Natural killer cell (primary cell): ENCODE measurements around the gene SLCO3A1. TPM values are rescaled to one million over a fixed set of nuclear protein-coding genes. Genes with fewer than 3 reads are reported as not detected.

Experiments used
- ATAC-seq, 3 donors: fragments of 150-1000 bp in 2 of 3; fragments of 200-7000 bp in 1 of 3; cut with Tn5 transposase; 1 replicate in 1 of 3; 2 replicates in 2 of 3; pipeline ENCODE4 v1.10.0; 2021; ENCODE audit warnings: mild to moderate bottlenecking in 2 of 3, moderate library complexity in 2 of 3
- DNase-seq, 2 donors: peaks; one replicate each; pipeline versions ENCODE4 v3.0.0 to v3.0.0-alpha.2; 2013 to 2021; ENCODE audit warnings: mixed read lengths in 1 of 2
- H3K27ac ChIP-seq: one replicate; pipeline ENCODE4 v1.5.1; 2013; ENCODE audit warnings: mild to moderate bottlenecking, low read length
- H3K27me3 ChIP-seq: one replicate; pipeline ENCODE4 v1.6.1; 2013; ENCODE audit warnings: low read length; ENCODE audit not compliant: control insufficient read depth, insufficient read depth
- H3K36me3 ChIP-seq: one replicate; pipeline ENCODE4 v1.6.1; 2013; ENCODE audit warnings: low read length; ENCODE audit not compliant: control insufficient read depth, insufficient read depth
- H3K4me1 ChIP-seq: one replicate; pipeline ENCODE4 v1.6.1; 2013; ENCODE audit warnings: low read length; ENCODE audit not compliant: control insufficient read depth, insufficient read depth
- H3K4me3 ChIP-seq: one replicate; pipeline ENCODE4 v1.5.1; 2013; ENCODE audit warnings: low read length
- H3K9me3 ChIP-seq: one replicate; pipeline ENCODE4 v1.6.1; 2013; ENCODE audit warnings: low read length; ENCODE audit not compliant: control insufficient read depth, insufficient read depth
- H3K27ac Mint-ChIP-seq, 2 donors: one replicate each; pipeline ENCODE4 v1.8.0; 2022; ENCODE audit warnings: mild to moderate bottlenecking in 2 of 2, mixed read lengths in 2 of 2, moderate library complexity in 1 of 2
- H3K27me3 Mint-ChIP-seq, 2 donors: one replicate each; pipeline ENCODE4 v1.8.0; 2022; ENCODE audit warnings: low read depth in 2 of 2, mixed read lengths in 2 of 2
- H3K36me3 Mint-ChIP-seq: one replicate; pipeline ENCODE4 v1.8.0; 2022; ENCODE audit warnings: mixed read lengths
- H3K4me1 Mint-ChIP-seq, 2 donors: one replicate each; pipeline ENCODE4 v1.8.0; 2022; ENCODE audit warnings: mixed read lengths in 2 of 2
- H3K4me3 Mint-ChIP-seq: one replicate; pipeline ENCODE4 v1.8.0; 2022; ENCODE audit warnings: mild to moderate bottlenecking, moderate library complexity, mixed read lengths
- H3K9me3 Mint-ChIP-seq, 2 donors: one replicate each; pipeline ENCODE4 v1.8.0; 2022; ENCODE audit warnings: mixed read lengths in 2 of 2
- WGBS: methylation state at CpG from one replicate; pipeline ENCODE4 v1.1.7; 2013; ENCODE audit warnings: missing lambda C conversion rate; ENCODE audit not compliant: insufficient coverage; 5-methylcytosine and 5-hydroxymethylcytosine counted together
- intact Hi-C: fragments of 100-400 bp; cut with micrococcal nuclease; formaldehyde crosslinking; loops from one replicate; pipeline ENCODE4 v1.14.2; 2022
- total RNA-seq, 4 donors: library from RNA; stranded (reverse); fragments of 120-200 nt in 1 of 4; gene quantifications; one replicate each; pipeline versions ENCODE4 v1.2.3 to v1.2.4, GENCODE V29; 2013 to 2022
- TF ChIP-seq, protein P1 (sequence below): fragments of 200-600 bp; IDR thresholded peaks from one replicate; pipeline ENCODE4 v1.8.0; 2022; ENCODE audit warnings: antibody characterized with exemption

The SLCO3A1 gene
- total RNA-seq, 3 donors from 2014 or later (not counting 1 experiment from before 2014, with no cell fraction given): 48.5 to 73.5 (median 68.8) TPM

DNA sequence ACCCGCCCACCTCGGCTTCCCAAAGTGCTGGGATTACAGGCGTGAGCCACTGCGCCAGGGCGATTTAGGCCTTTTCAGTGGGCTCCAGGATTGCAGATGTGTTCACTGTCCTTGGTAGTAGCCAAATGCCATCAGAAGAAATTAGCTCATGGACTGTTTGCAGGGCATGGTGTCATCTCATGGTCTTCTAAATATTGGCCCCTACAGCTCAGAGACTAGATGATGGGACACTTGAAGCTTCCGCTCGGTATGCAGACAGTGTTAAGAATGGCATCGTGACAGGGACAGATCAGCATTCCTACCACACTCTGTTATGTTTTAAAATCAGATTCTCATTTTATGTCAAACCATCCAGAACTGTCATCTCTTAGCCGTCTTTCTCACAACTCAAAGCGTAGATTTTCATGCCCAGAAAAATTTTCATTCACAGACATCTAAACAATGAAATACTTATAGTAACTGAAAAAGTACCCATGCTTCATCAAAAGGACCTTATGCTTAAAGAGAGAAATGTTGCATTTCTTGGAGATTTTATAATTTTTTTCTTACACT, 24.9 kb downstream of the SLCO3A1 start:
- intact Hi-C loops: no loop called here
- no peaks in the 10 kb centered on the region for H3K27me3 Mint-ChIP-seq
- Histone ChIP-seq H3K27me3 (no peaks in the 10 kb centered on the region), H3K4me1 (no peaks in the 10 kb centered on the region), H3K9me3 (no peaks in the 10 kb centered on the region), H3K27ac (no peak overlapping the region), H3K4me3 (no peak overlapping the region), H3K36me3 (no peaks in the 10 kb centered on the region)
- 97% methylated on average over 10 of the region's 10 CpGs for WGBS
- no peaks in the 10 kb centered on the region for H3K9me3 Mint-ChIP-seq
- no peaks in the 10 kb centered on the region for H3K36me3 Mint-ChIP-seq
- ATAC-seq (no peak), DNase-seq (no peak)
- no peak overlapping the region for H3K27ac Mint-ChIP-seq
- TF ChIP-seq, protein P1, sequence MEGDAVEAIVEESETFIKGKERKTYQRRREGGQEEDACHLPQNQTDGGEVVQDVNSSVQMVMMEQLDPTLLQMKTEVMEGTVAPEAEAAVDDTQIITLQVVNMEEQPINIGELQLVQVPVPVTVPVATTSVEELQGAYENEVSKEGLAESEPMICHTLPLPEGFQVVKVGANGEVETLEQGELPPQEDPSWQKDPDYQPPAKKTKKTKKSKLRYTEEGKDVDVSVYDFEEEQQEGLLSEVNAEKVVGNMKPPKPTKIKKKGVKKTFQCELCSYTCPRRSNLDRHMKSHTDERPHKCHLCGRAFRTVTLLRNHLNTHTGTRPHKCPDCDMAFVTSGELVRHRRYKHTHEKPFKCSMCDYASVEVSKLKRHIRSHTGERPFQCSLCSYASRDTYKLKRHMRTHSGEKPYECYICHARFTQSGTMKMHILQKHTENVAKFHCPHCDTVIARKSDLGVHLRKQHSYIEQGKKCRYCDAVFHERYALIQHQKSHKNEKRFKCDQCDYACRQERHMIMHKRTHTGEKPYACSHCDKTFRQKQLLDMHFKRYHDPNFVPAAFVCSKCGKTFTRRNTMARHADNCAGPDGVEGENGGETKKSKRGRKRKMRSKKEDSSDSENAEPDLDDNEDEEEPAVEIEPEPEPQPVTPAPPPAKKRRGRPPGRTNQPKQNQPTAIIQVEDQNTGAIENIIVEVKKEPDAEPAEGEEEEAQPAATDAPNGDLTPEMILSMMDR: no peak
- H3K4me3 Mint-ChIP-seq: no peak overlapping the region
- H3K4me1 Mint-ChIP-seq: peaks cover 64% of the 10 kb centered on the region in 2 donors

DNA sequence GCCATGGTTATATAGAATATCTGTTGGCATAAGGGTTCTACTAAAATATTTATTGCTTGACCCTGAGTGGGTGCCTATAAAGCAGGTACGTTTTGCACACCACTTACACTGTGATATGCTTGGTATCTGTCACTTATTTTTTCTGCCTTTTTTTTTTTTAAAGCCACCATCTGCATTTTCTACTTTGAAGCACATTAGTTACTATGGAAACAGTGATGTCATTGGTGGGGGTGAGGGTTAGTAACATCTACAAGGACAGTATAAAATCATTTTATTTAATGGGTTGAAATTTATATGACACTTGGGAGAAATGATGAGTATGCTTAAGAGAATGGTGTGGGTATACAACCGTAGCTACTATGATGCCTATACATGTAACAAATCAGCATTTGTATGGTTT, 25.6 kb downstream of the SLCO3A1 start:
- Mint-ChIP-seq H3K4me3 (no peak overlapping the region), H3K27ac (no peak overlapping the region), H3K27me3 (no peaks in the 10 kb centered on the region), H3K9me3 (no peaks in the 10 kb centered on the region), H3K4me1 (peaks cover 59 to 69% of the 10 kb centered on the region in 2 donors), H3K36me3 (no peaks in the 10 kb centered on the region)
- no peaks in the 10 kb centered on the region for H3K27me3 ChIP-seq
- WGBS: 100% methylated on average over 2 of the region's 2 CpGs
- no peaks in the 10 kb centered on the region for H3K4me1 ChIP-seq
- no peaks in the 10 kb centered on the region for H3K36me3 ChIP-seq
- no peak for DNase-seq
- intact Hi-C loops: no loop called here
- no peaks in the 10 kb centered on the region for H3K9me3 ChIP-seq
- ATAC-seq: no peak
- H3K27ac ChIP-seq: no peak overlapping the region
- H3K4me3 ChIP-seq: no peak overlapping the region
- TF ChIP-seq, protein P1: no peak

DNA sequence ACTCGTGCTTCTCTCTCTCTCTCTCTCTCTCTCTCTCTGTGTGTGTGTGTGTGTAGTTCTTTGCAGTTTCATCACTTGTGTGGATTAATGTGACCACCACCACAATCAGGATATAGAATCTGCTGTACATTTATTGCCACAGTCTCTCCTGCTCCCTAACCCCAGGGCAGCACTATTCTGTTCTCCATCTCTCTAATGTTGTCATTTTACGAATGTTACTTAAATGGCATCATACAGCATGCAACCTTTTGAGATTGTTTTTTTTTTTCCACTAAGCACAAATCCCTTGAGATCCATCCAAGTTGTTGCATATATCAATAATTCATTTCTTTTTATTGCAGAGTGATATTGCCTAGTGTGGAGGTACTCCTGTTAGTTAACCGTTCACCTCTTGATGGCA, 26.9 kb downstream of the SLCO3A1 start:
- H3K4me1 ChIP-seq: no peaks in the 10 kb centered on the region
- no peaks in the 10 kb centered on the region for H3K9me3 Mint-ChIP-seq
- H3K27ac ChIP-seq: no peak overlapping the region
- H3K36me3 ChIP-seq: no peaks in the 10 kb centered on the region
- 94% methylated on average over 2 of the region's 3 CpGs for WGBS
- no peaks in the 10 kb centered on the region for H3K36me3 Mint-ChIP-seq
- H3K4me1 Mint-ChIP-seq: peaks cover 58 to 61% of the 10 kb centered on the region in 2 donors
- intact Hi-C loops: no loop called here
- no peak overlapping the region for H3K27ac Mint-ChIP-seq
- no peak overlapping the region for H3K4me3 Mint-ChIP-seq
- H3K27me3 Mint-ChIP-seq: no peaks in the 10 kb centered on the region
- H3K4me3 ChIP-seq: no peak overlapping the region
- no peaks in the 10 kb centered on the region for H3K27me3 ChIP-seq
- H3K9me3 ChIP-seq: no peaks in the 10 kb centered on the region
- TF ChIP-seq, protein P1: no peak
- DNase-seq: no peak
- ATAC-seq: no peak
